HG03520 (cell line): Measurements from ENCODE around the gene GLDC.
A peak's percentile ranks its signal among the peaks of the same experiment; 100 is the strongest.

Experiments
- ATAC-seq: cut with Tn5 transposase; IDR thresholded peaks from one replicate; pipeline ENCODE4 v1.9.1; 2021; ENCODE audit warnings: mild to moderate bottlenecking, moderate library complexity; ENCODE audit not compliant: unreplicated experiment

GLDC gene

GRCh38 chr9:6665628-6666027 lies 20.1 kb upstream of the GLDC start:
- ATAC-seq, result no peak

GRCh38 chr9:6664204-6664680 lies 18.7 kb upstream of the GLDC start:
- no peak for ATAC-seq

- ATAC-seq, result no peak
Measured at GRCh38 chr9:6660512-6660911, 15.0 kb upstream of the GLDC start.

- no peak for ATAC-seq
Measured at GRCh38 chr9:6658628-6659353, 13.3 kb upstream of the GLDC start.

- no peak for ATAC-seq
Measured at GRCh38 chr9:6656614-6657300, 11.2 kb upstream of the GLDC start.

- ATAC-seq, result peak; percentile 88
Measured at GRCh38 chr9:6655036-6655435, 9.5 kb upstream of the GLDC start.

GRCh38 chr9:6646293-6646636 lies 736 bp upstream of the GLDC start:
- no peak for ATAC-seq

GRCh38 chr9:6645105-6645354 lies 499 bp downstream of the GLDC start:
- ATAC-seq, result peak; percentile 27

GRCh38 chr9:6644346-6645104 lies 1.0 kb downstream of the GLDC start:
- ATAC-seq, result no peak

- ATAC-seq, result no peak
Measured at GRCh38 chr9:6641961-6642360, 3.6 kb downstream of the GLDC start.

GRCh38 chr9:6641561-6641960 lies 4.0 kb downstream of the GLDC start:
- ATAC-seq, result no peak

GRCh38 chr9:6641056-6641455 lies 4.5 kb downstream of the GLDC start:
- ATAC-seq, result no peak

GRCh38 chr9:6640268-6641051 lies 5.1 kb downstream of the GLDC start:
- ATAC-seq, result no peak

GRCh38 chr9:6639622-6640021 lies 5.9 kb downstream of the GLDC start:
- ATAC-seq, result no peak

- no peak for ATAC-seq
Measured at GRCh38 chr9:6634444-6634843, 11.1 kb downstream of the GLDC start.

GRCh38 chr9:6633378-6633777 lies 12.2 kb downstream of the GLDC start:
- ATAC-seq, result no peak

GRCh38 chr9:6632516-6633183 lies 12.9 kb downstream of the GLDC start:
- ATAC-seq, result peak; percentile 96

- no peak for ATAC-seq
Measured at GRCh38 chr9:6631207-6631512, 14.4 kb downstream of the GLDC start.

- peak; percentile 67 for ATAC-seq
Measured at GRCh38 chr9:6630502-6631206, 14.9 kb downstream of the GLDC start.

- no peak for ATAC-seq
Measured at GRCh38 chr9:6628704-6629103, 16.8 kb downstream of the GLDC start.
